HG03097 (cell line): ENCODE measurements around the gene LACRT.
"Not testable (repeated sequence)": the region's sequence is repeated elsewhere in the genome, so short reads cannot be mapped to it uniquely, and the experiment has no call there.

ENCODE experiments used
- ATAC-seq: cut with Tn5 transposase; IDR thresholded peaks from one replicate; pipeline ENCODE4 v1.9.1; 2021; ENCODE audit not compliant: unreplicated experiment, low FRiP score

The LACRT gene

DNA sequence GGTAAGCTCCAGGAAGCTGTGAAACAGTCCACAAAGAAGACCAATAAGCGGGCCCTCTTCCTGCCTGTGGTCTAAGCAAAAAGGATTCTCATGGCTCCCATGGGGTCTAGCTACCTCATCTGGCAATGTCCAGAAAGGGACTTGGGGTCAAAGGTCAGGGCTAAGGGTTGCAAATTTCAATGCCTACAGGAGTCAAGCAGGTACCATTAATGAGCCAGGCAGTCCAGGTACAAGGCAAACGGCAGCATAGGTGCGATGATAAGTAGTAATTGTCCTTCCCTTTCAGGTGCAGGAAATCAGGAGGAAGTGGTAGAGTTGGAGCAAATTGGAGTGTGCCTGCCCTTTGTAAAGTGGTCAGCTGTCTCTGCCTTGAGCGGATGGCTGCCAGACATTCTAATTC, 6.4 kb upstream of the LACRT start:
- no peak for ATAC-seq

DNA sequence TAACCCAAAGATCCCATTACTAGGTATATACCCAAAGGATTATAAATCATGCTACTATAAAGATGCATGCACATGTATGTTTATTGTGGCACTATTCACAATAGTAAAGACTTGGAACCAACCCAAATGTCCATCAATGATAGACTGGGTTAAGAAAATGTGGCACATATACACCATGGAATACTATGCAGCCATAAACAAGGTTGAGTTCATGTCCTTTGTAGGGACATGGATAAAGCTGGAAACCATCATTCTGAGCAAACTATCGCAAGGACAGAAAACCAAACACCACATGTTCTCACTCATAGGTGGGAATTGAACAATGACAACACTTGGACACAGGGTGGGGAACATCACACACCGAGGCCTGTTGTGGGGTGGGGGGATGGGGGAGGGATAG, 4.4 kb upstream of the LACRT start:
- not testable (repeated sequence) for ATAC-seq

DNA sequence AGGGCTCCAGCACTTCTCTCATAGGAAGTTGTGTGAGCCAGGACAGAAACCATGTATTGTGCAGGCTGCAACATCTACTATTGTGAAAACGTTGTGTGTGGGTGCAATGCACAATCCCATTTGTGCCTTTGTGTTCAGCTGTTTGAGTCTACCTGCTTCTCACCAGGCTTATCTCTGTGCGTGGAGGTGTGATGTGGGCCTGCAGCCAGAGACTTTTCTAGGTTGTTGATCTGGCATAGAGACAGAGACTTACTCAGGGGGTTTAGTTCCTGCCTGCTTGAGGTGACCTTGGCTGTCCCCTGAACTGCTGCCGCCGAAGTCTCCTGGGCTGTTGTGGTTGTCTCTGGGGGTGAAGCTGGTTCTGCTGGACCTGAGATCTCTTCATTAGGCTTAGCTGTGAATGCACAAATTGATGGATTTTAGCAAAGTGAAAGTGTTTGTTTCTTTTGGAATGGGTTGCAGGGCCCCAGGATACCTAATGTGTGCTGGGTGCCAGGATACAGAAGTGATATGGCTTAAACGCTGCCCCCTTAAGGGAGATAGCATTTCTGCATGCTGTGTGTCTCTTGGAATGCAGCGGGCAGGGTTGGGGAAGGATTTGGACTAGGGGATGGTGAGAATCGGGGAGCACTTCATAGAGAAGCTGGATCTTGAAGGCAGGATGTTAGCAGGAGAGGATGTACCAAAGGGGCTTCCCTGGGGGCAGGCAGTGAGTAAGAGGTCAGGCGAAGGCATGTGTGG, 2.5 kb downstream of the LACRT start:
- no peak for ATAC-seq

DNA sequence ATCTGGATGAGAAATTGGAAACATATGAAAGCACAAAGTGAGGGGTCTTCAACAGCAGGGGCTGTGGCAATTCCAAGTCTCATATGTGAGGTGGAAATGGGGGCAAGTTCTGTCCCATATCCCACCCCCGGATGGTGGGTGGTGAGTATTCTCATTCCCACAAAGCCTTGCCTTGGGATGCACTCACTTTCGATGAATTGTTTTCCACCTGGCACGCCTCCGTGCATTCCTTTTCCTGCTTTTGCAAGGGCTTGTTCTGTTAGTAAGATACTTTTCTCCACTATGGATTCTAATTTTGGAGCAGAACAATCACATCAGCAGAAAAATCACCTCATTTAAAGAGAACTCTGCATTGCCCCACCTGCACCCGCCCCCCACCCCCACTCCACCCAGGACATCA, 3.1 kb downstream of the LACRT start:
- no peak for ATAC-seq

DNA sequence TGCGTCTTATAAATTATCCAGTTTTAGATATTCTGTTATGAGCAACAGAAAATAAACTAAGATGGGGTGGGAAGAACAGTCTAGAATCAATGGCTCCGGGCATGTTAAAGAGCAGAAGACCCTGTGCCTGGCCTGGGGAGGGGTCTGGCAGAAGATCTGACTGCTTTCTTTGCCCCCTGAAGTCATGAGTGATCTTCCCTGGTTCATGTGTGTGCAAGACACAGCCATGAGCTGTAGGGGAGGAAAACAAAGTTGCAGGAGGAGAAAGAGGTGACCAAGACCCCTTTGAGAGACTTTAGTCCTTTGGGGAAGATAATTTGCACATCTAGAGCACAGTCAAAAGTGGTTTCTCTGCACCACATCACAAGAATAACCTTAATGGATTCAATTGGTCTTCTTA, 4.8 kb downstream of the LACRT start:
- ATAC-seq: no peak

DNA sequence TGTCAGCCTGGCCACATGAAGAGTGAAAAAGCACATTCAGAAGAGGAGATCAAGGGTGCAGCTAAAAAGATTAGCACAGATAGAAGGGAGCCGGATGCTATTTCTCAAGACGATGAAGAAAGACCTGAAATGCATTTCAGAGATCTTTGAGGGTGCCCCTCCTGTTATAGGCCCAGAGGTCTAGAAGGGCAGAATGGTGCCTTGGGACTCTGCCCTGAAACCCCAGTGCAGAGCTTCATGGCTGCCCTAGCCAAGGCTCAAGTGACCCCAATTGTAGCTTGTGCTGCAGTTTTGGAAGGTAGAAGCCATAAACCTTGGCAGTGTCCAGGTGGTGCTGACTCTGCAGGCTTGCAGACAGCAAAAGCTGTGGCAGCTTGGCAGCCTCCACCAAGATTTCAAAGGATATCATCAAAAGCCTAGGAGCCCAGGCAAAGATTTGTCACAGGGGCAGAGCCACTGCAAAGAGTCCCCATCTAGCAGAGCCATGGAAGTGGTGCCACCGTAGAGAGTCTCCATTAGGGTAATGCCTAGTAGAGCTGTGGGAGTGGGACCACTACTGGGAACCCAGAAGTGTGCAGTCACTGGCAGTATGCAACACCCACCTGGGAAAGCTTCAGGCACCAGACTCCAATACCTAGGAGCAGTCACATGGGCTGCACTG, 6.4 kb downstream of the LACRT start:
- no peak for ATAC-seq

DNA sequence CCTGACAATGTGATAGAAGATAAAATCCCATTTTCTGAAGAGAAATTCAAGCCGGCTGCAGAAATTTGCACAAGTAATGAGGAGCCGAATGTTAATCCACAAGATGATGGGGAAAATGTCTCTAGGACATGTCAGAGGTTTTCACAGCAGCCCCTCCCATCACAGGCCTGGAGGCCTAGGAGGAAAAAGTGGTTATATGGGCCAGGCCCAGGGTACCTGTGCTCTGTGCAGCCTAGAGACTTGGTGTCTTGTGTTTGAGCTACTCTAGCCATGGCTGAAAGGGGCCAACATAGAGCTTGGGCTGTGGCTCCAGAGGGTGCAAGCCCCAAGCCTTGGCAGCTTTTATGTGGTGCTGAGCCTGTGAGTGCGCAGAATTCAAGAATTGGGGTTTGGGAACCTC, 7.4 kb downstream of the LACRT start:
- no peak for ATAC-seq

DNA sequence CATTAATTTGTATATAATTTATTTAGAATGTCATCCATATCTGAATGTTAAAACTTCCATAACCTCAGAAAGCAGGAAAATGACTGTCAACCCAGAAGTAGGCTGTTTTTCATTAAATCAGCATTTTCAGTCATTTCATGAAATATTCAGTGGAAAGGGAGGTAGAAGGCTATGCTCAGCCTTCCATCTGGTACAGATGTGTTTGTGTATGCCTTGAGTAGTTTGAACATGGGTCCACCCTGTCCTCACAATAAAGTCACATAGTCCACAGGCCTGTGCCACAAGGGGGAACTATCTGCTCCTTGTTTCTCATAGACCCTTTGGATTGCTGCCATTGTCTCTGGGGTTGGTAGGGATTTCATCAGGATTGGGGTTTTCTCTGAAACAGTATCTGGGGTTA, 9.1 kb downstream of the LACRT start:
- no peak for ATAC-seq

DNA sequence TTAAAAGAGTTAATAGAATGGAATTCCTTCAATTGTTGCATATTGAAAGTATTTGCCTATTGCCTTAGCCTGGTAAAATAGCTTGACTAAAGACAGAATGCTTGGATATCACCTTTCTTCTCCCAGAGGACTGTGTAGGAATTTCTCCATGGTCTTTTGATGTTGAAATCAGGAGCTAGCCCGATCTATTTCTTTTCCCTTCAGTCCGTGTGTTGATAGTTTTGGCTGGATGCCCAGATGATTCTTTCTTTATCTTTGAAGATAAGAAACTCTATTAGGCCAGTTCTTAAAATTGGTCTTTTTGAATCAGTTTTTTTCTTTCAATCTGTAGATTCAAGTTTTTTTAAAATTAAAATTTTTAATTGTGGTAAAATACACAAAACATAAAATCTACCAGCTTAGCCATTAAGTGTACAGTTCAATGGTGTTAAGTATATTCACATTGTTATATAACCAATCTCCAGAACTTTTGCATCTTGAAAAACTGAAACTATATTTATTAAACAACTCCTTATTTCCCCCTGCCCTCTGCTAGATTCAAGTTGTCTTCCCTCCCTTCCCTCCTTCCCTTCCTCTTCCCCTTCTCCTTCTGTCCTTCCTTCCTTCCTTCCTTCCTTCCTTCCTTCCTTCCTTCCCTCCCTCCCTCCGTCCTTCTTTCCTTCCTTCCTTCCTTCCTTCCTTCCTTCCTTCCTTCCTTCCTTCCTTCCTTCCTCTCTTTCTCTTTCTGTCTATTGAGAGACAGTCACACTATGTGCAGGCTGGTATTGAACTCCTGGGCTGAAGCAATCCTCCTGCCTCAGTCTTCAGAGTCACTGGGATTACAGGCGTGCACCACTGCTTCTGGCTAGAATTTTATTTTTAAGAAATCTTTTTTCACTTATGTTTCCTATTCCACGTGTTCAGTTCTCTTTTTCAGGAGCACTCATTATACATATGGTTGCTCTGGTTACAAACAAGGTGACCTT, 10.1 kb downstream of the LACRT start:
- ATAC-seq: no peak

DNA sequence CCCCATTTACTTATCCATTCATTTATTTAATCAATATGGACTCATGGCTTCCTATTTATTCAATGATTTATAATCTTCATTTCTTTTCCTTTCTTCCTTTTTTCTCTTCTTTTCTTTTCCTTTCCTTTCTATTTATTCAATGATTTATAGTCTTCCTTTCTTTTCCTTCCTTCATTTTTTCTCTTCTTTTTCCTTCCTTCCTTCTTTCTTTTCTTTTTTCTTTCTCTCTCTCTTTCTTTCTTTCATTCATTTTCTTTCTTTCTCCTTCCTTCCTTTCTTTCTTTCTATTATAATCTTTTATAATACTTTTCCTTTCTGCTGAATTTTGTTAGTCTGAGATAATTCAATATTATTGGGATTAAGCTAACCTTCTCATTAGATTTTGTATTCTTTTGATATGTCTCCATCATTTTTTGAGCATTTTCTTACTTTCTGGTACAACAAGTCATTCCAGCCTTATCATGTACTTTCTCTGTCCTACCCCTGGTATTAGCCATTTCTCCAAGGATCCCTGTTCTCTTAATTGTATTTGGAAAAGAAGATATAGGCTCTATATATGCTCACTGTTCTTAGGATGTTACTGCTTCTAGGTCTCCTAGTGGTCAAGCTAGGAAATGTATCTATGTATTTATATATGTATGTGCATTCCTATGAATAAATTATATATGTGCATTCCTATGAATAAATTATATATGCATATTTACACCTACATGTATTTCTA, 12.1 kb downstream of the LACRT start:
- ATAC-seq: no peak

DNA sequence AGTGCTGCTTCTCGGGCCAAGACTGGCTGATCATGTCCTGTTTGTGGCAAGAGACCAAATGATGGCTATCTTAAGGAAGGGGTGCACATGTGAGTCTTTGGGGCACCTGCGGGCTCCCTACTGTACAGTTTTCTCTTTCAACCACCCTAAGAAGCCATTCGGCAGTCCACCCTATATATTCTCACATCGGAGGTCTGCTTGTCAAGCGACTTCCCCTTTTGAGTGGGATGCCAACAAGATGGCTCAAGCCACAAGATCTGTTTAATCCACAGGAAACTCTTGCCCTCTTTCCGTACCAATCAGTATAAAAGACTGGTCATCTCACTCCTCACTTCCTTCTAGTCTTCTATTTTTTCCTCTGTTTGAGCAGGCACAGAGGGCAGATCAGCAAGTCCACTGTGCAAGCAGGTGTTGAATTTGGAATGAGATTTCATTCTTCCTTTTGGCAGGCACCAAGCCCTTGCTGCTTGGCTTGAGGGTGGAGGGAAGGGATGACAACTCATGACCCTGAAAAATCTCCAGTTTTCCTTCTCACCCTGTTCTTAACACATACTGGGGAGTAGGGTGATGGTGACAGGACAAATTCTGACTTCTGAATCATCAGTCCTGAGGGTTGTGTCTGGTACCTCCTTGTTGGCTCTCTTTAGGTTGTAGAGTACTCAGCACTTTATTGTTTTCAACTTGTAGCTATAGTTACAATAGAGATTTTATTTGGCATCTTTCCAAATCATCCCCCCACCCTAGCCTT, 17.6 kb downstream of the LACRT start:
- ATAC-seq: no peak

DNA sequence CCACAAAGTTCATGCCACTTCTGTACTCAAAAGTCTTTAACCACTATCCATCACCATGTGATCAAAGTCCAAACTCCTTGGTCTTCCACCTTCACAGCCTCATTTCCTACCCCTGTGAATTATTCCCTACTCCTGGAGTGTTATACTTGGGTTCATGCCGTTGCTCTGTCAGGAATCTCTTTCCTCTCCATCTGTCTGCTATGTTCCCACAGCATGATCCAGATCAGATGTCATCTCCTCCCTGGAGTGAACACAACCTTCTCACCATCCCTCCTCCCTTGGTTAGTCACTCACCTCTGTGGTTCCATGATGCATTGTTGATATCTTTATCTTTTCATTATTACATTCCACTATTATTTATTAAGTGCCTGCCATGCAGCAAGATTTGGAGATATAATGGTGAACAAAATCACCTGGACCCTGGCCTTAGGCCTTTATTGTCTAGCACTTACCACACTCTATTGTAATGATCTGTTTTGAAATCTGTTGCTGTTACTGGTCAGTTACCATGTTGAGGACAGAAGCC, 22.4 kb downstream of the LACRT start:
- no peak for ATAC-seq

DNA sequence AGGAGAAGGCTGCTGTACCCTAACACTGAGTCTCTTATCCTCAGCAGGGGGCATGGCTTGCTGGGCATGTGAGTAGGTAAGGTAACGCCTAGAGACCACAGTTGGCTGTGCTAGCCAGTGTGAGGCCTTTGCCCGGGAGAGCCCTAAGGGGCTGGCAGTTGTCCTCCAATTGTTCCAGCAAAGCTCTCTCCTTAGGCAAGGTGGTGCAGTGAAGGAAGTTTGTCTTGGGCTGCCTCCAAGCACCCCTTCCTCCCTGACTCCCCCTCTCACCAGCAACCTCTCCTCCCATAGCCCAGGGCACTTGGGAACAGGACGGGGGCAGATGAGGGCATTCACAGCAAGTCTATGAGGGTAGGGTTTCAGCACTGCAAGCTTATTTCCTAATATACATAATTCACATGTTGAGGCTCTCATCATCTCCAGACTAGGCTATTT, 23.0 kb downstream of the LACRT start:
- no peak for ATAC-seq

DNA sequence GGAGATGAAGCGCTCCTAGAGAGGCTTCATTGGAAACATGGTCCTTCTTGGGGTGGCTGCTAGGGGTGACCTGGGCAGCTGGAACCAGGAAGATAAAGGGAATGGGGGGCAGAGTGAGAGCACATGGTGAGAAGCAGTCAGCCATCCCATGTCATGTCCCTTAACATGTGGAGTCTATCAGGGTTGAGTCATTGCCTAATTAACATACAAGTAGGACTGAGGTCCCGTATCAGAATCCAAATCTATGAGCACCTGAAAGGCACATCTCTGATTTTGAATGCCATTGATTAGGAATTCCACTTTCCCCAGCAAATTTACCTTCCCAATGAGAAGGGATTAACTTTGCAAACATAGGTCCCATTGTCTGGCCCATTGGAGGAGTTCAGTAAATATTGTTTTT, 25.9 kb downstream of the LACRT start:
- ATAC-seq: no peak

DNA sequence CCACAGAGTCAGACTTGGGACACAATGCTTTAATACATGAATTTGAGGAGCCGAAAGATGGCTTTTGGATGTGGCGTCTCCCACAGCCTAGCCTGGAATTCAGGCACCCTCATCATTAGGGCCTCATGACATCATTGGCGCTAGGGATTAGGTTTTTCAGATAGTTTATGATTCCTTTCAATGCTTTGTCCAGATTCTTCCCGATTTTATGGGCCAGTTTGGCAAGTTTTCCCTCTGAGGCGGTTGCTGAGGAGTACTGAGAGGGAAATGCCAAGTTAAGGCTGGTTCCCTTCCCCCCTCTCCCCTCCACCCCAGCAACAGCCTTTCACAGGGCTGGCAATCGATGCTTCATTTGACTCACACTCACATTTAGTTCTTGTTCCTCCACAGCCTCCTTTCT, 26.5 kb downstream of the LACRT start:
- ATAC-seq: no peak

DNA sequence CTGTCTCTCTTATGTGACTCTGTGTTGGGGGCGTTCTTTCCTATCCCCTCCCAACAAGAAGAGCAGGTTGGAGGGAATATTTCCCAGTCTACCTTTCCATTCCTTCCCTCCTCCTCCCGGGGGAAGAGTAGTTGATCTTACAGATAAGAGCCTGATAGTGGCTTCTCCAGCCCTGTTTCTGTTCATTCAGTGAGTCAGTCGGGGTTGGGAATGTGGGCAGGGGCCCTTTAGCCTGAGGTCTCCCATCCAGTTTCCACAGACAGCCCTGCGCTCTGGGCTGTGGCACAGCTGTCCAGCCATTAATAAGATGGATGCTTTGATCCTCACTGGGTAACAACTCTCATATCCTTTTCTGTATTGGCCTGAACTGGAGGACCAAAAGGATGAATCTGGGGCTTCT, 28.1 kb downstream of the LACRT start:
- no peak for ATAC-seq

DNA sequence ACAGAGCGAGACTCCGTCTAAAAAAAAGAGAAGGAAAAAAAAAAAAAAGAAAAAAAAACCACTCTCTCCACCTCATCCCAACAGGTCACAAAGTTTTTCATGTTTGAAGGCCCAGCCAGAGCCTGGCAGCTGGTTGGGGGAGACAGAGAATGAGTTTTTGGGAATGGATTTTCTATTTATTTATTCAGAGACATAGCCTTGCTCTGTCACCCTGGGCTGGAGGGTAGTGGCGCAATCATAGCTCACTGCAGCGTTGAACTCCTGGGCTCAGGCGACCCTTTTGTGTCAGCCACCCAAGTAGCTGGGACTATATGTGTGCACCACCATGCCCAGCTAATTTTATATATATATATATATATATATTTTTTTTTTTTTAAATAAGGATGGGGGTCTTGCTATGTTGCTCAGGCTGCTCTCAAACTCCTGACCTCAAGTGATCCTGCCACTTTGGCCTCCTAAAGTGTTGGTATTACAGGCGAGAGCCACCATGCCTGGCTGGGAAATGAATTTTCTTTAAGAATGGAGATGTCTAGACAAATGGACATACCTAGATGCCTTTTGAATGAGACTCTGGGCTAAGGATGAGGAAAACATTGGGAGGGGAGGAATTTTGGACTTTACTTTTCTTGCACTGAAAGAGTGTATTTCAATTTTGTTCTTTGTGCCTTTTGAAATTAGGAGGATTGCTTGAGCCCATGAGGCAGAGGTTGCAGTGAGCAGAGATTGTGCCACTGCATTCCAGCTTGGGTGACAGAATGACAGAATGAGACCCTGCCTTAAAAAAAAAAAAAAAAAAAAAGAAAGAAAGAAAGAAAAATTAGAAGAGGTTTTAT, 29.3 kb downstream of the LACRT start:
- no peak for ATAC-seq

DNA sequence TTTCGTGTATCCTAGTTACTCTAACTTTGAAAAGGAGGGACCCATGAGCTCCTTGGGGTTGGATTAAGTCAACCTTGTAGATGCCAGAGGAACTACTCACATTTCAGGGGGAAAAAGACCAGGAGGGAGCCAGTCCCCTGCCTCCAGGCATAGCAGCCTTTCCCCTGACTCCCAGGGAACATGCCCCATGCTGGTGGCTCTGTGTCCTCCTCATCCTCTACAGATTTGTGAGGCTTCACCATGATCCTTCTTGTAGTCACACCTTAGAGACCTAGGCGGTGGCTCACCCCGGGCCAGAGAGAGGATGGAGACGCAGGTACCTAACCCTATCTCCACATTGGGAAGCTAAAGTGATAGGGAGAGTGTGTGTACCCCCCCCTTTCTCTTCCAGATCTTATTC, 30.3 kb downstream of the LACRT start:
- no peak for ATAC-seq

DNA sequence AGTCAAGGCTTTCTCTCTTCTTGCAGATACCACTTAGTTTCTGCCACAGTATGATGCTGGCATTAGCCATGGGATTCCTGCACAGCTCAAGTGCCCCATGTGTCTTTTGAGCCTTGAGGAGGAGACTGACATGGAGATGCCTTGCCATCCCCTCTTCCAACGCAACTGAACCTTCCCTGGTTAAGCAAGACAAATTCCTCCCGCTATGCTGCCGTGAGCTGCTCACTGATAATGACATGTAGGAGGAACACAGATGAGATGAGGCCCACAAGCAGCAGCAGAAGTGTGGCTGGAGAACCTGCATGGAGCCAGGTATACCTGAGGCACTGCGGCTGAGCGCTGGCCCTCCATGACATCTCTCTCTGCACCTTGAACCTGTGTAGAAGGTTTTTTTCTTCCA, 30.8 kb downstream of the LACRT start:
- no peak for ATAC-seq
